Right forelimb (tissue), 1 donor: ENCODE results near the gene ACTR8.
"Not testable (repeated sequence)": the region's sequence is repeated elsewhere in the genome, so short reads cannot be mapped to it uniquely, and the experiment has no call there.

Source experiments
- DNase-seq: peaks from one replicate; pipeline ENCODE4 v3.0.0-alpha.2; 2018

Gene ACTR8, protein sequence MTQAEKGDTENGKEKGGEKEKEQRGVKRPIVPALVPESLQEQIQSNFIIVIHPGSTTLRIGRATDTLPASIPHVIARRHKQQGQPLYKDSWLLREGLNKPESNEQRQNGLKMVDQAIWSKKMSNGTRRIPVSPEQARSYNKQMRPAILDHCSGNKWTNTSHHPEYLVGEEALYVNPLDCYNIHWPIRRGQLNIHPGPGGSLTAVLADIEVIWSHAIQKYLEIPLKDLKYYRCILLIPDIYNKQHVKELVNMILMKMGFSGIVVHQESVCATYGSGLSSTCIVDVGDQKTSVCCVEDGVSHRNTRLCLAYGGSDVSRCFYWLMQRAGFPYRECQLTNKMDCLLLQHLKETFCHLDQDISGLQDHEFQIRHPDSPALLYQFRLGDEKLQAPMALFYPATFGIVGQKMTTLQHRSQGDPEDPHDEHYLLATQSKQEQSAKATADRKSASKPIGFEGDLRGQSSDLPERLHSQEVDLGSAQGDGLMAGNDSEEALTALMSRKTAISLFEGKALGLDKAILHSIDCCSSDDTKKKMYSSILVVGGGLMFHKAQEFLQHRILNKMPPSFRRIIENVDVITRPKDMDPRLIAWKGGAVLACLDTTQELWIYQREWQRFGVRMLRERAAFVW

DNA sequence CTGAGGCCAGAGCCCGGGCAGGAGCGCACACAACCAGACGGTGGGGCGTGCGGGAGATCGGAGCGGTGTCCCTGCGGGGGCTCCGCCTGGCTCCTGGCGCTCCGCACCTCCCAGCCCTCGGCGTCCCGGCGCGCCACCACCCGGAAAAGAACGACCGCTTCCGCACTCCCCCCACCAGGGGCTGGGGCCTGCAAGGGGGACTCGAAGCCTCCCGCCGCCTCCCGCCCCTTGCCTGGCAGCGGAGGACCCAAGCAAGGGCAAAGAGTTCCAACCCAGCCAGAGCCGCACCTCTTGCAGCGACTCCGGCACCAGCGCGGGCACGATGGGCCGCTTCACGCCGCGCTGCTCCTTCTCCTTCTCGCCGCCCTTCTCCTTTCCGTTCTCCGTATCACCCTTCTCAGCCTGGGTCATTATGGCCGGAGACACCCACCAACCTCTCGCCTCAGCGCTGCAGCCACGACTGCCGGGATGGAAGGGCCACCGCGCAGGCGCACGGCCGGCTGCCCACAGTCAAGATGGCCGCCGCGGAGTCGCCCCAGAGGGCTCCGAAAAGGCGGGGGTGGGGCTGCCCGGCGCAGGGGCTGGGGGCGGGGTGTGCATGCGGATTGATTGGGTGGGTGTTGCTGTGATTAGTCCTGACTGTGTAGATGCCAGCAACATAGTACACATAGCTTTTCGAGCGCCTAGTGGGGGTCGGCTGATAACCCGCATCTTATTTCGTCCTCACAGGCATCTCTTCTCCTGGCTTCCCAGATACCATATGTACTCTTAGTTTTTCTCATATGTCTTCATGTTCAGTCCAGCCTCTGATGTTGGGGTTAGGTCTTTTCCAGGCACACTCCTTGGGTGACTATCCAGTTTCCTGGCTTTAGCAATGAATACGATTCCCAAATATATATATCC is at the start of gene ACTR8:
Gene ACTR8, minus strand, starts transcription at position 462 of the 903 bp plus-strand sequence. Its CDS starts 51 bp downstream, at position 411.
- DNase-seq = peak; percentile 97

DNA sequence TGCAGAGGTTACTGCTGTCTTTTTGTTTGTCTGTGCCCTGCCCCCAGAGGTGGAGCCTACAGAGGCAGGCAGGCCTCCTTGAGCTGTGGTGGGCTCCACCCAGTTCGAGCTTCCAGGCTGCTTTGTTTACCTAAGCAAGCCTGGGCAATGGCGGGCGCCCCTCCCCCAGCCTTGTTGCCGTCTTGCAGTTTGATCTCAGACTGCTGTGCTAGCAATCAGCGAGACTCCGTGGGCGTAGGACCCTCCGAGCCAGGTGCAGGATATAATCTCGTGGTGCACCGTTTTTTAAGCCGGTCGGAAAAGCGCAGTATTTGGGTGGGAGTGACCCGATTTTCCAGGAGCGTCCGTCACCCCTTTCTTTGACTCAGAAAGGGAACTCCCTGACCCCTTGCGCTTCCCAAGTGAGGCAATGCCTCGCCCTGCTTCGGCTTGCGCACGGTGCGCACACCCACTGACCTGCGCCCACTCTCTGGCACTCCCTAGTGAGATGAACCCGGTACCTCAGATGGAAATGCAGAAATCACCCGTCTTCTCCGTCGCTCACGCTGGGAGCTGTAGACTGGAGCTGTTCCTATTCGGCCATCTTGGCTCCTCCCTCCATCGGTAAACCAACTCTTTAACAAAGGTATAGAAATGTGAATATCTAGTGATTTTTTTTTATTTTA is 45.4 kb upstream of the ACTR8 start:
- not testable (repeated sequence) for DNase-seq

DNA sequence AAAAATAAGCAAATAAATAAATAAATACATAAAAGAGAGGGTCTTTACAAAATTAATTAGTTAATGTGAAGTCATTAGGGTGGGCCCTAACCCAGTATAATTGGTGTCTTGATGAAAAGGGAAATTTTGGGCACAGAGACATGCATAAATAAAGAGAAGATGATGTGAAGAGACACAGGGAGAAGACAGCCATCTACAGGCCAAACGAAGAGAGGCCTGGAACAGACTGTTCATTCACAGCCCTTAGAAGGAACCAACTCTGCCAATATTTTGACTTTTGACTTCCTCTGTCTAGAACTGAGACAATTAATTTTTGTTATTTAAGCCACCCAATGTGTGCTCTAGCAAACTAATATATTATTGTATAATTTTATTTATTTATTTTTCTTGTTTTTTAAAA is 39.3 kb upstream of the ACTR8 start:
- DNase-seq = no peak

DNA sequence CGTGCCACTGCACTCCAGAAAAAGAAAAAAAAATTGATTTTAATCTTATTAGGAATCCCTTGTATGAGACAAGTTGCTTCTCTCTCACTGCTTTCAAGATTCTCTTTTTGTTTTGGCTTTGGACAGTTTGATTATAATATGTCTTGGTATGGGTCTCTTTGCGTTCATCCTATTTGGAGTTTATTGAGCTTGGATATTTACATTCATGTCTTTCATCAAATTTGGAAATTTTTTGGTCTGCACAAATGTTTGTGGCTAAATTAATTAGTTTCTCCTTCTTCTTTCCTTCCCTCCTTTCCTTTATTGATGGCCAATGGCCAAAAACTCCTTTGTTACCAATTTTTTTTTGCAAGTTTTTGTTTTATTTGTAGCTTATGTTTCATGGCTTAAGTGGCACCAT is 37.8 kb upstream of the ACTR8 start:
- DNase-seq = no peak

DNA sequence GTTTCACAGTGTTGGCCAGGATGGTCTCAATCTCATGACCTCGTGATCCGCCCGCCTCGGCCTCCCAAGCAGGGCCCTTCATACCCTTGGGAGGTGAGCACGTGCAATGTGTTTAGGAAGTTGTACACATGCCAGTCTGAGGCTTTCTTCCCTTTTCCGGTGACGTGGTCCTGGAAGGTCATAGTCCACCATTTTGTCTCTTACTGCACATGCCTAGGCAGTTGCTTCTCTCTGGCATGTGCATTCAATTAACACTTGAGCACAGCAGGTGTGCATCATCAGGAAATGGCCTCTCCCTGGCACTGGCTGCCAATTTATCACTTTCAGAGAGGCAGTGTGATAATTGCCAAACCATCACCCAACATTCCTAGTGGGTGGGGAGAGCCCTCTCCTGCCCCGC is 31.4 kb upstream of the ACTR8 start:
- DNase-seq = no peak

DNA sequence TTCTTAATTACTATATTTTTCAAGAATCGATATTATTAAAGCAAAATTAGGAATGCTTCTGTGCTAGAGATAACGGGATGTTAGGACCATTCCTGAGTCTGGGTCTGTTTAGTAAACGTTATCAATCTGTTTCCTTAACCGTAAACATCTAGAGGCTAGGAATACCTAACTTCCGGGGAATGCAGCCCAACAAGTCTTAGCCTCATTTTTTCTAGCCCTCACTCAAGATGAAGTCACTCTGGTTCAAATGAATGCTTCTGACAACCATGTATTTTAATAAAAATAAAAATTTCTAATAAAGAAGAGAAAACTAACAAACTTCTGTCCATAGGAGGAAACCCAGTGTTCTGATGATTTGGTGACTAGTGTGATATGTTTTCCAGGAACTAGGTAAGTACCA is 20.8 kb upstream of the ACTR8 start:
- no peak for DNase-seq

DNA sequence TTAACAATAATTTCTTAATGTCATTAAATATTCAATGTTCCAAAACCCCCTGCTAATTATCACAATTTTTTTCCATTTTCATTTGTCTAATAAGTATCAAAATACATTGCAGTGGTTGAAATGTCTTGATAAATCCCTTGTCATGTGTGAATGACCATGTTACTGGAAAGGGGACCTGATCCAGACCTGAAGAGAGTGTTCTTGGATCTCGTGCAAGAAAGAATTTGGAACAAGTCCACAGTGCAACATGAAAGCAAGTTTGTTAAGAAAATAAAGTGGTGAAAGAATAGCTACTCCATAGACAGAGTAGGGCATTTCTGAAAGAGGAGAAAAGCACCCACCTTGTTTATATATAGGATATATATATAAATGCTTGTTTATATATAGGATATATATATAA is 20.1 kb upstream of the ACTR8 start:
- DNase-seq = no peak

DNA sequence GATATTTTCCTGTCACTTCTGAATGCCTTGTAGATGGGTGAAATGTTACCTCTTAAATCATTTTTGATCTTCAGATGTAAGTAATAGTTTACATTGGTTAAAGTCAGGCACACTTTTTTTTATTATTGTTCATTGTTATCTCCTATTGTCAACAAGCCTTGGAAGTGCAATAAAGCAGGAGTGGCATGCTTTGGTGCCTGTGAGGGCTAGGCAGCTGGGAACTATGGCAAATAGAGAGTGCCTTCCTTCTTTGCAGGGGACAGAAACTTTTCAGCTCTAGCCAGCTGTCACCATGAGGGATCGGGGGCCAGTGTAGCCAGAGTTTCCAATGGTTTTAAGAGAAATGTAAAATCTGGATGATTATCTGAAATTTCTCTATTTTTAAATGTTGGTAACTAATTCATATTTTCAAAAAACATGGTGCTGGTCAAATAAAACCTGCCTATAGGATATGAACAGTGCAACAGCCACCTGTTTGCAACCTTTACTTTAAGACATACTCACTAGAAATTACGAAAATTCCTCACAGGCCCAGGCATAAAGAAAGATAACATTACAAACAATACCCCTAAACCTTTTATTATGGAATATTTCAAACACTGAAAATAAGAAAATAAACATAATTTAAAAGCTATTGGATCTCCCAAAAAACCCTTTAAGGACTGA is 18.8 kb upstream of the ACTR8 start:
- DNase-seq = no peak

DNA sequence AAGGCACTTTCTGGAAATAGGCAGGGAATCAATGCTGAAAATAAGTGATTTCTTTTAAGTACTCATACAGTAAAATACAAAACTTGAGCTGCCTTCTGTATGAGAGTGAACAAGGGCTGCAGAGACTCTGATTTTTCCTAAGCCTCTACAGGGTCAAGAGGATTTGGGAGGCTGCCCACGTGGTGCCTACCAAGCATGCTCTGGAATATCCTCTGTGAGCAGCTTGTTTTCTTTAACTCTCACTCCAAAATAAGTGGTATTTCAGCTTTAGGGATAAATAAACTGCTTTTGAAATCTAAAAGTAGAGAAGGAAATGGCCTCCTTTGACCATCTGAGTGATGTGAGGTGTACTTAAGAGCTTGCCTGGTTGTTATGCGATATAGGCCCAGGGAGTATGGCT is 17.8 kb upstream of the ACTR8 start:
- no peak for DNase-seq

DNA sequence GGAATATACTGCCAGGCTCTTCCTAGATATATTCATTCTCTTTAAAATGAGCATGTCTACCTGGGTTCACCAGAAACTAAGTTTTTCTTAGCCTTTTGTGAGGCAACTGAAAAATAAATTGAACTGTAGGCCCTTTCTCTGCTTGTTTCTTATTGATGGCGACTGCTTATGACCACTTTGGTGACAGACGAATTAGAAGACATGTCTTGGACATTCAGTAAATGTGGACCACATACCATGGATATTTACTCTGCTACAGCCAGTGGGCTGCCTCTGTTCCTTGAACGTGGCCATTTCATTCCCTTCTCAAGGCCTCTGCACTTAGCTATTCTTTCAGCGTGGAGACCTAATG is 10.3 kb upstream of the ACTR8 start:
- peak; percentile 44 for DNase-seq

DNA sequence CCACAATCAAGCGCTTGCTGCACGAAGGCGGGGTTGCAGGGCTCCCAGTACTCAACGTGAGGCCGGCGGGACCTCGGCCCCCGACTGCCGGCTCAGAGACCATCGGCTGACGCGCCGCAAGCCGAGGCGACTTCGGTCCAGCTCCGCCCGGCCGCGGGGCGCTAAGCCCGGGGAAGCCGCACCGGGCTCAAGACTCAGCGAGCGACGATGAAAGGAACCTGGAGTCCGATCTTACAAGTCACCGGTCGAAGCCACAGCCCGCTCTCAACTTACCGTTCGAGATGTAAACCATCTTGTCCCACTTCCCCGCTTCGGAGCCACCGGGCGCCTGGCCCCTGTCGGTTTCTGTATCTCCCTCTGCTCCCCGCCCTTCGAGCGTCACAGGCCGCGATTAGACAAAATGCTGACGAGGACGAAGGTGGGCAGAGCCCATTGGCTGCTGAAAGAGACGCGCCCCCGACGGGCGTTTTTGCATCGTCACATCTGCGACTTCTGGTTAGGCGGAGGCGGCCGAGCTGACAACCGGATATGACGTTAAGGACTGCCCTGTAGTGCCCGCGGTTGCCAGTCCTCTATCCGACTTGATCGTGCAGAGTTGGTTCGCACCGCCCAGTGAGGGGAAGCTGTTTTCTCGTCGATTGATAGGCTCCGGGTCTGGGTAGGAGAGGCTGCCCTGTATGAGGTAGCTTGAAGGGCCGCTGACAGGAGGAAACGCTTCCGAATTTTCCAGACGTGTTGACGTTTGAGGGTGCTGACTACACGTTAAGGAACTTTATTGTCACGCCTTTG is 9.7 kb upstream of the ACTR8 start, which contains the start of gene SELENOK:
Gene SELENOK, minus strand, starts transcription at position 363 of the 789 bp plus-strand sequence.
- peak; percentile 99 for DNase-seq

DNA sequence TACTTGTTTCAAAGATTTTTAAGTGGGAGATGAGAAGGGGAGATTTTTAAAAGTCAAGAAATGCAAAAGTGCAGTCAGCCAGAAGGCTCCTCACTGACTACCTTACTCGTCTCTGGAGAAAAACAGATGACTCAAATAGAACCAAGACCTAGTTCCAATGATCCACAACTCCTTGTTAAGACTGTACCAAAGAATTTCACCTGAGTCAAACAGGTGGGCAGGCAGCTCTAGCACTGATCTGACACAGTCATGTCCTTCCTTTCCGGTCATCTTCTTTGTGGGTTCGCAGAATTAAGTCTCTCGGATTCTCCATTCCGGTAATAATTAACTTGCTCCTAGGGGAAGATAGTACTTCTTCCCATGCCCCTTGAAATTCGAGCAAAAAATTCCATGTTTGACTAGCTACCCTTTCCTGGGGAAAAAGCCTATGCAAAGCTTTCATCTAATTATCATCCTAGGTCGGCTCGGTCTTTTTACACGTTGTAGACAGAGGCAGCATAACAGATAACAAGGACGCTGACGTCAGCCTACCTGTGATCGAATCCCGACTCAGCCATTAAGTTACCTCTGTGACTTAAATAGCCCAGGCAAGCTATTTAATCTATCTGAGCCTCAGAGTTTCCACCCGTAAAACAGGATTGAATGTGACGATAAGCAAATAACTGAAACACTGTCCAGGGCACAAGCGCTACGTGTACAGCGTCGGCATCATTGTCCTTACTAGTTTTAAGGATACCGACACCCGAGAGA is 8.9 kb upstream of the ACTR8 start:
- no peak for DNase-seq

DNA sequence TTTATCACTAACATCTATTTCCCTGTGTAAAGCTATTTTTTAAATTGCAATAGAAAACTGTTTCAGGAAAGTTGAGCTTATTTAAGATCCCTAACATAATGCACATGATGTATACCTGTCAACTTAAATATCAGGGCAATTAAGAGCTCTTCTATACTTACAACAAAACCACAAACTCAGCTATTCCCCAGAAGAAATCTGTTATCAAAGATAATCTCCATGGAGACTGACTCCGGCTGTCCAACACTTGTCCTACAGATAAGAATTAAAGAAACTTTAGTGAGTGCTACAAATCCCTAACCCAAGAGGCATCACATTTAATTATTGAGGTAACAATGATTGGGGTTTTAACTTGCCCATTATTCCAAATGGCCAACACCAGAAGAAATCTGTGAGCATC is 6.3 kb upstream of the ACTR8 start:
- no peak for DNase-seq

DNA sequence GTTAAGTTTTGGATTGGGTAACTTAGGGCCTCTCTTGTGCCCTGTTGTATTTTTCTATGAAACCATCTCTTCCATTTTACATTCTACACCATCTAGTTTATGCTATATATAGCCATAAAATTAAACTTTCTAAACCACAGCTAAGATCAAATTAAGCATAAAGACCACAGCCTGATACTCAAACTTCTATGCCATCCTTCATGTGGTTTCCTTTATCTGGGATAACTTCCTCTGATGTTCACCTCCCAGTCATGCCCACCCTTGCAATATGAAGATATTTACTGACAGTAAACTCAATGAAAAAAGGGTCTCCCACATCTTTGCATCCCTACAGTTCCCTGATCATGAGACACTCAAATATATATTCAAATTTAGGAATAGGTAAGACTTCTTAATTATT is 5.5 kb upstream of the ACTR8 start:
- DNase-seq = no peak

DNA sequence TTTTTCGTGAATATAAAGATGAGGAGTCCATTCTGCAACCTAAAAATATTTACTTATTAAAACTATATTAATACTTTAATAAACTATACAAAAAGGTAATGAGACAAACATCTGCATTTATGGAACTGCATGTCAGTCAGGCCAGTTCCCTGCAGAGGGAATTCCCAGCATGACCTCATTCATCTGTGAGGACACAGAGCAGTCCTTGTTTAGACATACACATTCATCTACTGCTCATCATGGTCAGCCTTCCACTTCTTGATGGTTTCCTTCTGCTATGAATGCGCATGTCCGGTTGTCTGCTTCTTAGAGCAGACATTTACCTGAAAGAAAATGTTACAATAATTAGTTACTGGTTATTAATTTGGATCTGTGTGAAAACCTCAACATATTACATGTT is 3.3 kb upstream of the ACTR8 start:
- DNase-seq = no peak

DNA sequence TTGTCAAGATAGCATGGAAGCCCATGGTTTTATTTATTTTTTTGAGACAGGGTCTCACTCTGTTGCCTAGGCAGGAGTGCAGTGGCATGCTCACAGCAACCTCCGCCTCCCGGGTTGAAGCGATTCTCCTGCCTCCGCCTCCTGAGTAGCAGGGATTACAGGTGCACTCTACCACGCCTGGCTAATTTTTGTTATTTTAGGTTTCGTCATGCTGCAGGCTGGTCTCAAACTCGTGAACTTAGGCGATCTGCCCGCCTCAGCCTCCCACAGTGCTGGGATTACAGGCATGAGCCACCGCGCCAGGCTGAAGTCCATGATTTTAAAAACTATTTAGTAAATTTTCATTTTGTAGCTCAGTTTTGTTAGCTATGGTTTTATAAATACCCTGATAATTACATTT is 2.7 kb upstream of the ACTR8 start:
- no peak for DNase-seq

DNA sequence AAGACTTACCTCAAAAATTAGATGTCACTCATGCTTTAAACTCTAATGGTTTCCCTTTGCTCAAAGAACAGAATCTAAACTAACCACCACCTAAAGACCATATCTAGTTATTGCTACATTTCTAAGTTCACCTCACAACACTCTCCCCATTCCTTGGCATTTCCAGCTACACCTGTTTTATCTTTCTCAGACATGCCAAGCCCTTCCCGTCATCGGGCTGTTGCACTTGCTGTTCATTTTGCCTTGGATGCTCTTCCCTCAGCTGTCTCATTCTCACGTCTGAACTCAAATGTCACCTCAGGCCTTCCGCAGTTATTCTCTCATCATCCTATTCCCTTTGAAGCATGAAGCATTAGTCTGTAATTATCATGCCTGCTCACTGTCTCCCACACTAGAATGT is 1.1 kb upstream of the ACTR8 start:
- DNase-seq = no peak

DNA sequence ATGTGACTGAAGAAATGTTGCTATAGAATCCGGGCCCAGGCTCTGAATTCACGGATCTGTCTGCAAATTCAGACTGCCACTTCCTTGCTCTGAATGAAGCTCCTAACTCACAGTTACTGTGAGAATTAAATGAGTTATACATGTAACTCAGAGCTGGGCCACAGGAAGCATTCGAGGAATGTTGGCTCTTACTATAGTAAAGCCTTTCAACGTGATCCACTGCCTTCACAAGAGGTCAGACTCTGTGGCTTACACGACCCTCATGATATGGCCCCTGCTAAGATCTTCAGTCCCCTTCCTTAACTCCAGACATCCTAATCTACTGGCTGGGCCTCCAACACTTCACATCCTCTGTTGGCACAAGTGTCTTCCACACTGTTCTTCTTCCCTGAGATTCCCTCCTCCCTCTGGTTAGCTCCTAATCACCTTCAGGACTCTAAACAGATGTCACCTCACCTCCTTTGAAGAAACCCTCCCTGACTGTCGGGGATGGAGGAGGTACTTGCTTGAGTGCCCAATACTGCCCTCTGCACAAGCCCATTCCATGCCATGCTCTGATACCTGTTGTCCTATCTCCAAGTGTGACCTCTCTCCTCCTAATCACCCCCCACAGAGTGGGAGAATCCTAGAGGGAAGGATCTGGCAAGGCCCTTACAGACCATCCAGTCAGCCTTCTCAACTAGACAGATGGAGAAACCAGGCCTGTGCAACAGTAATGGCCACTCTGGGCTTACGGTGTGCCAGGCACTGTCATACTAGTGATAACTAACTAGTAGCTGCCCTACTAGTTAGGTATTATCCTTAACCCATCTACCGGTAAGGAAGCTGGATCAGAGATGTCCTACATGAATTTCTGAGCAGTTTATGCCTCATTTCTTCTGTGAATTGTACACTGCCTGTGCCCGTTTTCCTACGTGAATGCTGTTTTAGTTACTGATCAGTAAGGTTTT is 1.3 kb downstream of the ACTR8 start:
- no peak for DNase-seq

DNA sequence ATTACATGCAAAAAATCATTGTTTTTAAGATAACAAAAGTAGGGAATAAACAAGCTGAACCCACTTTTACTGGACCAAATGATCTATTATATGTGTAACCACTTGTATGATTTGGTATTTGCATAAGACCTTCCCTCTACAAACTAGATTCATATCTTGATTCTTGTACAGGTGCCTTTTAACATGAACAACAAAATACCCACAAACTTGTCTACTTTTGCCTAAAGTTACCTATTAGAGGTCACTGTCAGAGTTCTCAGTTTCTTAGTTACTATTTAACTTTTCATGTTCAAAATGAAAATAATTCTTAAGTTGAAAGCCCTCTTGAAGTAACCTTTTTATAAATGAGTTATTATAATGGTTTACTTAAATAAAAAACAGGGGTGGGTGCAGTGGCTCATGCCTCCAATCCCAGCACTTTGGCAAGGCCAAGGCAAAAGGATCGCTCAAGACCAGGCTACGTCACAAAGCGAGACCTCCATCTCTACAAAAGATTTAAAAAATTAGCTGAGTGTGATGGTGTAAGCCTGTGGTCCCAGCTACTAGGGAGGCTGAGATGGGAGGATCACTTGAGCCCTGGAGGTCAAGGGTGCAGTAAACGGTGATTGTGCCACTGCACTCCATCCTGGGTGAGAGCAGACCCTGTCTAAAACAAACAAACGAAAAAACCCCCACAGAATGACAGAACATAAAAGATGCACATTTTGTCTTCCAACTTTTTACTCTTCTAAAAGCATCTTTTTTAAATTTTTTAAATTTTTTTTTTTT is 16.0 kb downstream of the ACTR8 start:
- DNase-seq = no peak
